ENCODE measurements around the gene SPSB3. TPM values are rescaled to one million over a fixed set of nuclear protein-coding genes. Genes with fewer than 3 reads are reported as not detected.
A peak's percentile ranks its signal among the peaks of the same experiment; 100 is the strongest.

The SPSB3 gene
- total and polyA plus RNA-seq, 4 donors = 25.8 to 55.6 (median 52.4) TPM

DNA sequence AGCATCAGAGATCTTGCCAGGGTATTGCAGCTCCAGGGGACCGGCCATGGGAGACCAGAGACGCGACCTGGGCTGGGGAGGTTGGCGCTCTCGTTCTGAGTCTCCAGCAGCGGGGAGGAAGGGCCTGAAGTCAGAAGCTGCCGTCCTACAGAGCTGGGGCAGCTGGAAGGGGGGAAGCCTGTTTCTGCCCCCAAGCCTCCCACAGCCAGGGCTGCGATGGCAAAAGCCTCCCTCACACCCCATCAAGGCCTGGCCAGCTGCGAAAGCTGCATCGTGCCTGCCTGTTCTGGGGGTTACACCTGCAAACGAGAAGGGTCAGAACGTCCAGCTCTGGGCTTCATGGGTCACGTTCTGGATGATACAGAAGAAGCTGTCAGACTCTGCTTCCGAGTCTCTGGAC, 50.3 kb downstream of the SPSB3 start:
- no peak for DNase-seq (ENCODE audit: low read depth in 4 of 6, low spot score in 6 of 6)
- Histone ChIP-seq H3K9me3 (ENCODE audit: control insufficient read depth, insufficient read depth, low read length) (no peaks in the 10 kb centered on the region), H3K4me1 (ENCODE audit: control insufficient read depth, insufficient read depth, low read length) (peaks cover 4% of the 10 kb centered on the region), H3K36me3 (ENCODE audit: control insufficient read depth, insufficient read depth, low read length) (peaks cover 88% of the 10 kb centered on the region), H3K27ac (ENCODE audit: low read depth, low read length) (no peak overlapping the region), H3K4me3 (ENCODE audit: low read depth, low read length) (no peak overlapping the region), H3K27me3 (ENCODE audit: control insufficient read depth, insufficient read depth, low read length) (no peaks in the 10 kb centered on the region)
- 90% methylated on average over 9 of the region's 14 CpGs for WGBS (ENCODE audit: insufficient coverage)

DNA sequence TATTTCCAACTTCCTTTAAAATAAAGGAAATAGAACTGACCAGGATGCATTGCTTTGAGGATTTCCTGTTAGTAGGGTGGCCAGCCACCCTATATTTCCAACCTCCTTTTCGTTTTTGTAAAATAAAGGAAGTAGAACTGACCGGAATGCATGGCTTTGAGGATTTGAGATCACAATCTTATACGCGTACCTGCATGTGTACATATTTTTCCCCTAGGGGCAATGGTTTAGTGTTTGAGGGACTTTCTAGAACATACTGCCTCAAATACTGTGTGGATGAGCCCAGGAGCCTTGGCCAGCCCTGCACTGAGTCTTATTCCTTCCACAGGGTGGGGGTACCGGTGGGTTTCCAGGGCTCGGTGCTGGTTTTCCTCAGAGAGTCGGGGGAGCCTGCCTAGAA, 50.8 kb downstream of the SPSB3 start:
- H3K4me1 ChIP-seq (ENCODE audit: control insufficient read depth, insufficient read depth, low read length) = peaks cover 4% of the 10 kb centered on the region
- no peaks in the 10 kb centered on the region for H3K9me3 ChIP-seq (ENCODE audit: control insufficient read depth, insufficient read depth, low read length)
- no peaks in the 10 kb centered on the region for H3K27me3 ChIP-seq (ENCODE audit: control insufficient read depth, insufficient read depth, low read length)
- no peak overlapping the region for H3K4me3 ChIP-seq (ENCODE audit: low read depth, low read length)
- WGBS (ENCODE audit: insufficient coverage) = 93% methylated on average over 2 of the region's 7 CpGs
- peaks cover 91% of the 10 kb centered on the region for H3K36me3 ChIP-seq (ENCODE audit: control insufficient read depth, insufficient read depth, low read length)
- no peak overlapping the region for H3K27ac ChIP-seq (ENCODE audit: low read depth, low read length)
- no peak for DNase-seq (ENCODE audit: low read depth in 4 of 6, low spot score in 6 of 6)

DNA sequence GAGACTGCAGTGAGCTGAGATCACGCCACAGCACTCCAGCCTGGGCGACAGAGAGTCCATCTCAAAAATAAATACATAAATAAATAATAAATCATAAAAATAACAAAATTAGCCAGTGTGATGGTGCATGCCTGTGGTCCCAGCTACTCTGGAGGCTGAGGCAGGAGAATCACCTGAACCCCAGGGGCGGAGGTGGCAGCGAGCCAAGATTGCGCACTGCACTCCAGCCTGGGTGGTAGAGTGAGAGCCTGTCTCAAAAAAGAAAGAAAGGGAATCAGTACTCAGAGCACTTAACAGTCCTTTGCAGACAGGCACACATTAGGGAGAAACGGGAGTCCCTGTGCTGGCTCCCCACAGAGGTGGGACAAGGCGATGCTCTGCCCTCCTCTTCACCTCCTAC, 51.3 kb downstream of the SPSB3 start:
- Histone ChIP-seq H3K4me3 (ENCODE audit: low read depth, low read length) (no peak overlapping the region), H3K27me3 (ENCODE audit: control insufficient read depth, insufficient read depth, low read length) (no peaks in the 10 kb centered on the region), H3K9me3 (ENCODE audit: control insufficient read depth, insufficient read depth, low read length) (no peaks in the 10 kb centered on the region), H3K27ac (ENCODE audit: low read depth, low read length) (no peak overlapping the region), H3K4me1 (ENCODE audit: control insufficient read depth, insufficient read depth, low read length) (peaks cover 4% of the 10 kb centered on the region), H3K36me3 (ENCODE audit: control insufficient read depth, insufficient read depth, low read length) (peaks cover 95% of the 10 kb centered on the region)
- 100% methylated on average over 3 of the region's 7 CpGs for WGBS (ENCODE audit: insufficient coverage)
- no peak for DNase-seq (ENCODE audit: low read depth in 4 of 6, low spot score in 6 of 6)

DNA sequence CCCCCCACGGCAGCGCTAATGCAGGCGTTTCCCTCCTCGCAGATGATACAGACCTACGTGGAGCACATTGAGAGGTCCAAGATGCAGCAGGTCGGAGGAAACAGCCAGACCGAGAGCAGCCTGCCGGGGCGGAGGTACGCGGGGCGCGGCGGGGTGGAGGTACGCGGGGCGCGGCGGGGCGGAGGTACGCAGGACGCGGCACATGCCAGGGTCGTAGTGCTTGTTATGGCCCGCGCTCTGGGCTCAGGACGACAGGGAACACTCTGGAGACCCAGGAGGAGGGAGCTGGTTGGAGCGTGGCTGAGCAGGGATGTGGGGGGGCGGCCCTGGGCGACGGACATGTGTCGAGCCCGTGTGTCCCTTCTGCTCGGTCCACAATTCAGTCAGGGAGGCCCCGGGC, 52.9 kb downstream of the SPSB3 start:
- Histone ChIP-seq H3K36me3 (ENCODE audit: control insufficient read depth, insufficient read depth, low read length) (peaks cover 97% of the 10 kb centered on the region), H3K27me3 (ENCODE audit: control insufficient read depth, insufficient read depth, low read length) (no peaks in the 10 kb centered on the region), H3K9me3 (ENCODE audit: control insufficient read depth, insufficient read depth, low read length) (no peaks in the 10 kb centered on the region), H3K4me1 (ENCODE audit: control insufficient read depth, insufficient read depth, low read length) (peaks cover 5% of the 10 kb centered on the region), H3K4me3 (ENCODE audit: low read depth, low read length) (no peak overlapping the region), H3K27ac (ENCODE audit: low read depth, low read length) (no peak overlapping the region)
- WGBS (ENCODE audit: insufficient coverage) = 97% methylated on average over 28 of the region's 35 CpGs
- no peak for DNase-seq (ENCODE audit: low read depth in 4 of 6, low spot score in 6 of 6)

DNA sequence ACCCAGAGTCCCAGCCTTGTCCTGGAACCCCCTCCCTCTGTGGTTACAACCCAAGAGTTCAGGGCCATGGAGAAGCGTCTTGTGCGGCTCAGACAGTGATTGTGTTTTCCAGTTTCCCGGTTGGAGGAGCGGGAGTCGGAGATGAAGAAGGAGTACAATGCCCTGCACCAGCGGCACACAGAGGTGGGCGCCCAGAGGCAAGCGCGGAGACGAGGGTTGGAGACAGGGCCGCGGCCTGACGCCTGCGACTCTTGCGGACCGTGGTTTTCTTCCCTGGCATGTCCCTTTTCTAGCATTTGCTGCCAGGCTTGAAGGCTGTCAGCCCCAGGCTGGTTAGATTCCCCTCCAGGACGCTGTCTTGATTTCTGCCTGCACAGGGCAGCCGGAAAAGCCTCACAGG, 53.3 kb downstream of the SPSB3 start:
- peaks cover 9% of the 10 kb centered on the region for H3K4me1 ChIP-seq (ENCODE audit: control insufficient read depth, insufficient read depth, low read length)
- no peak overlapping the region for H3K4me3 ChIP-seq (ENCODE audit: low read depth, low read length)
- H3K27me3 ChIP-seq (ENCODE audit: control insufficient read depth, insufficient read depth, low read length) = no peaks in the 10 kb centered on the region
- no peak overlapping the region for H3K27ac ChIP-seq (ENCODE audit: low read depth, low read length)
- H3K9me3 ChIP-seq (ENCODE audit: control insufficient read depth, insufficient read depth, low read length) = no peaks in the 10 kb centered on the region
- H3K36me3 ChIP-seq (ENCODE audit: control insufficient read depth, insufficient read depth, low read length) = peaks cover 97% of the 10 kb centered on the region
- DNase-seq (ENCODE audit: low read depth in 4 of 6, low spot score in 6 of 6) = no peak
- WGBS (ENCODE audit: insufficient coverage) = 94% methylated on average over 18 of the region's 18 CpGs

DNA sequence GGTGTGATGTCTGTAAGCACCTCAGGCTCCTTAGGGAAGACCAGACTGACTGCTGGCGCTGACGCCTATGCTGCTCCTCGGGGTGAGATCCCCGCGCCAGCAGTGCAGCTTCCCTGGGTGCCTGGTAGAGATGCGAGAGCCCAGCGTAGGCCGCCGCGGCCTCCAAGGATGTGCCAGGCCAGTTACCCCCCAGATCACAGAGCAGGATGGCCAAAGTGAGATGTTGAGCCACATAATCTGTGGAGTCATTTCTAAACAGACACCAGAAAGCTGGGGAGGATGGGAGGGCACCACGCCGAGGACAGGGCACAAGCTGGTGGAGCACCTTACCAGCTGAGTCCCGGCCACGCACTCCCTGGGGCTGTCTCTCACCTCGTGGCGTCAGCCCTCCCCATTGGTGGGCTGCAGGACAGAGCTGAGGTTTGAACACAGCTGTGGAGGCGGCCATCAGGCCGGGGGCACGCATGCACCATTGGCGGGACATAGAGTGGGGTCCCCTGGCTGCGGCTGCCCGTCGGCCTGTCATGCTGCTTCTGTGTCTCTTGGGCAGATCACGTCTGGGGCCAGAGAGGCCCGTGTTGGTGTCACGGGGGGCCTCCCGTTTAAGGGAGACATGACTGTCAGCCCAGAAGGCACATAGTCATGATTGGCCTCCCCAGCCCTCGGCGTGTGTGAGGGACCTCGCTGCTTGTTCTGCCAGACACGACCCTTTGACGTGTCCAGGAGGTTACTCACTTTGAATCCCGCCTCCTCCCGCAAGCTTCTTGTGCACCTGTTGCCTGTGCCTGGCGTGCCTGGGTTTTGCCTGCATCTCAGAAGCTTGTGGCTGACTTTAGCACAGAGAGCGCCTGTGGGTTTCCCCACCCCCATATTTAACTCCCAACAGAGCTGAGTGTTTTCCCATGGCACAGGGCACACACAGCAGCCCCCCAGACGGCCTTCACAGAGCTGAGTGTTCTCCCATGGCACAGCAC, 54.4 kb downstream of the SPSB3 start:
- H3K27me3 ChIP-seq (ENCODE audit: control insufficient read depth, insufficient read depth, low read length) = no peaks in the 10 kb centered on the region
- WGBS (ENCODE audit: insufficient coverage) = 93% methylated on average over 37 of the region's 37 CpGs
- peaks cover 16% of the 10 kb centered on the region for H3K4me1 ChIP-seq (ENCODE audit: control insufficient read depth, insufficient read depth, low read length)
- H3K36me3 ChIP-seq (ENCODE audit: control insufficient read depth, insufficient read depth, low read length) = peaks cover 87% of the 10 kb centered on the region
- H3K4me3 ChIP-seq (ENCODE audit: low read depth, low read length) = no peak overlapping the region
- DNase-seq (ENCODE audit: low read depth in 4 of 6, low spot score in 6 of 6) = no peak
- no peaks in the 10 kb centered on the region for H3K9me3 ChIP-seq (ENCODE audit: control insufficient read depth, insufficient read depth, low read length)
- H3K27ac ChIP-seq (ENCODE audit: low read depth, low read length) = no peak overlapping the region

Small RNA genes lying within 50 kb of the gene (small RNA-seq; reads per million reads assigned to genes)
- gene MIR3177 (ENCODE audit: low replicate concordance) = 0.24 reads per million, percentile 16 among the genes with 10 or more reads in this experiment

Other genes with a start within 250 kb of the SPSB3 start
- gene TMEM204, start 248.9 kb downstream of the SPSB3 start, total RNA-seq = 10 to 100 TPM in 1 of 2 donors, 1 to 10 TPM in 1; 3.0 to 18.8 TPM
- gene TMEM204, start 248.9 kb downstream of the SPSB3 start, polyA plus RNA-seq (ENCODE audit: insufficient read length in 2 of 2) = 10 to 100 TPM in 1 of 2 donors, 1 to 10 TPM in 1; 8.3 to 10.2 TPM
- gene IFT140, start 170.5 kb downstream of the SPSB3 start, total RNA-seq = 10 to 100 TPM; 21.2 to 37.1 TPM
- 10 to 100 TPM; 32.9 to 41.6 TPM for gene IFT140, start 170.5 kb downstream of the SPSB3 start, polyA plus RNA-seq (ENCODE audit: insufficient read length in 2 of 2)
- gene CRAMP1, start 170.2 kb downstream of the SPSB3 start, total RNA-seq = 10 to 100 TPM in 1 of 2 donors, 1 to 10 TPM in 1; 7.9 to 16.4 TPM
- 10 to 100 TPM; 19.2 to 24.4 TPM for gene CRAMP1, start 170.2 kb downstream of the SPSB3 start, polyA plus RNA-seq (ENCODE audit: insufficient read length in 2 of 2)
- 10 to 100 TPM; 24.4 to 45.8 TPM for gene JPT2, start 104.3 kb downstream of the SPSB3 start, total RNA-seq
- 10 to 100 TPM; 38.5 to 39.7 TPM for gene JPT2, start 104.3 kb downstream of the SPSB3 start, polyA plus RNA-seq (ENCODE audit: insufficient read length in 2 of 2)
- 10 to 100 TPM; 53.3 to 72.6 TPM for gene MAPK8IP3, start 76.4 kb downstream of the SPSB3 start, total RNA-seq
- 100 to 1,000 TPM; 113 to 137 TPM for gene MAPK8IP3, start 76.4 kb downstream of the SPSB3 start, polyA plus RNA-seq (ENCODE audit: insufficient read length in 2 of 2)
- 10 to 100 TPM; 21.6 to 76.7 TPM for gene NME3, start 11.0 kb downstream of the SPSB3 start, total RNA-seq
- 10 to 100 TPM; 83.2 to 86.2 TPM for gene NME3, start 11.0 kb downstream of the SPSB3 start, polyA plus RNA-seq (ENCODE audit: insufficient read length in 2 of 2)
- 10 to 100 TPM in 1 of 2 donors, 1 to 10 TPM in 1; 6.5 to 15.0 TPM for gene EME2, start 9.8 kb downstream of the SPSB3 start, total RNA-seq
- gene EME2, start 9.8 kb downstream of the SPSB3 start, polyA plus RNA-seq (ENCODE audit: insufficient read length in 2 of 2) = 10 to 100 TPM; 17.8 to 20.7 TPM
- 10 to 100 TPM; 22.9 to 76.7 TPM for gene MRPS34, start 9.4 kb downstream of the SPSB3 start, total RNA-seq
- 10 to 100 TPM; 80.8 to 86.5 TPM for gene MRPS34, start 9.4 kb downstream of the SPSB3 start, polyA plus RNA-seq (ENCODE audit: insufficient read length in 2 of 2)
- gene NUBP2, start 389 bp upstream of the SPSB3 start, total RNA-seq = 10 to 100 TPM; 24.7 to 64.4 TPM
- 10 to 100 TPM; 71.1 to 80.4 TPM for gene NUBP2, start 389 bp upstream of the SPSB3 start, polyA plus RNA-seq (ENCODE audit: insufficient read length in 2 of 2)
- gene IGFALS, start 11.1 kb upstream of the SPSB3 start, total RNA-seq = under 1 TPM in 1 of 2 donors, not detected in 1; 0.39 TPM
- 1 to 10 TPM in 1 of 2 donors, under 1 TPM in 1; 0.33 to 1.3 TPM for gene IGFALS, start 11.1 kb upstream of the SPSB3 start, polyA plus RNA-seq (ENCODE audit: insufficient read length in 2 of 2)
- 10 to 100 TPM; 68.6 to 84.1 TPM for gene HAGH, start 44.3 kb upstream of the SPSB3 start, total RNA-seq
- gene HAGH, start 44.3 kb upstream of the SPSB3 start, polyA plus RNA-seq (ENCODE audit: insufficient read length in 2 of 2) = 10 to 100 TPM; 97.6 to 99.3 TPM
- gene FAHD1, start 44.6 kb upstream of the SPSB3 start, total RNA-seq = 10 to 100 TPM; 35.6 to 38.5 TPM
- gene FAHD1, start 44.6 kb upstream of the SPSB3 start, polyA plus RNA-seq (ENCODE audit: insufficient read length in 2 of 2) = 10 to 100 TPM; 29.8 to 39.0 TPM
- 1 to 10 TPM in 1 of 2 donors, under 1 TPM in 1; 0.83 to 2.6 TPM for gene MEIOB, start 89.6 kb upstream of the SPSB3 start, total RNA-seq
- gene MEIOB, start 89.6 kb upstream of the SPSB3 start, polyA plus RNA-seq (ENCODE audit: insufficient read length in 2 of 2) = 1 to 10 TPM; 1.4 to 1.7 TPM
- not detected for gene HS3ST6, start 135.8 kb upstream of the SPSB3 start, total RNA-seq
- gene HS3ST6, start 135.8 kb upstream of the SPSB3 start, polyA plus RNA-seq (ENCODE audit: insufficient read length in 2 of 2) = not detected
- 10 to 100 TPM; 10.0 to 10.3 TPM for gene MSRB1, start 160.6 kb upstream of the SPSB3 start, total RNA-seq
- gene MSRB1, start 160.6 kb upstream of the SPSB3 start, polyA plus RNA-seq (ENCODE audit: insufficient read length in 2 of 2) = 10 to 100 TPM; 24.5 to 25.8 TPM
- gene RPL3L, start 172.1 kb upstream of the SPSB3 start, total RNA-seq = under 1 TPM in 1 of 2 donors, not detected in 1; 0.06 TPM
- under 1 TPM in 1 of 2 donors, not detected in 1; 0.32 TPM for gene RPL3L, start 172.1 kb upstream of the SPSB3 start, polyA plus RNA-seq (ENCODE audit: insufficient read length in 2 of 2)
- 100 to 1,000 TPM in 1 of 2 donors, 10 to 100 TPM in 1; 78.7 to 146 TPM for gene NDUFB10, start 177.0 kb upstream of the SPSB3 start, total RNA-seq
- 100 to 1,000 TPM; 170 to 178 TPM for gene NDUFB10, start 177.0 kb upstream of the SPSB3 start, polyA plus RNA-seq (ENCODE audit: insufficient read length in 2 of 2)
- 1,000 to 10,000 TPM in 1 of 2 donors, 100 to 1,000 TPM in 1; 682 to 1,440 TPM for gene RPS2, start 182.3 kb upstream of the SPSB3 start, total RNA-seq
- 1,000 to 10,000 TPM; 1,742 to 1,957 TPM for gene RPS2, start 182.3 kb upstream of the SPSB3 start, polyA plus RNA-seq (ENCODE audit: insufficient read length in 2 of 2)
- gene RNF151, start 184.3 kb upstream of the SPSB3 start, total RNA-seq = not detected
- gene RNF151, start 184.3 kb upstream of the SPSB3 start, polyA plus RNA-seq (ENCODE audit: insufficient read length in 2 of 2) = not detected
- 10 to 100 TPM; 12.9 to 31.4 TPM for gene TBL3, start 189.5 kb upstream of the SPSB3 start, total RNA-seq
- gene TBL3, start 189.5 kb upstream of the SPSB3 start, polyA plus RNA-seq (ENCODE audit: insufficient read length in 2 of 2) = 10 to 100 TPM; 32.1 to 39.0 TPM
- gene NOXO1, start 198.9 kb upstream of the SPSB3 start, total RNA-seq = under 1 TPM; 0.40 to 0.72 TPM
- 1 to 10 TPM; 1.6 to 1.7 TPM for gene NOXO1, start 198.9 kb upstream of the SPSB3 start, polyA plus RNA-seq (ENCODE audit: insufficient read length in 2 of 2)
- gene GFER, start 201.6 kb upstream of the SPSB3 start, total RNA-seq = 10 to 100 TPM in 1 of 2 donors, 1 to 10 TPM in 1; 7.2 to 24.3 TPM
- 10 to 100 TPM; 34.0 to 36.1 TPM for gene GFER, start 201.6 kb upstream of the SPSB3 start, polyA plus RNA-seq (ENCODE audit: insufficient read length in 2 of 2)
- 10 to 100 TPM; 20.1 to 71.0 TPM for gene SYNGR3, start 207.4 kb upstream of the SPSB3 start, total RNA-seq
- gene SYNGR3, start 207.4 kb upstream of the SPSB3 start, polyA plus RNA-seq (ENCODE audit: insufficient read length in 2 of 2) = 100 to 1,000 TPM; 109 to 111 TPM
- gene ZNF598, start 227.2 kb upstream of the SPSB3 start, total RNA-seq = 1 to 10 TPM; 5.4 to 8.2 TPM
- gene ZNF598, start 227.2 kb upstream of the SPSB3 start, polyA plus RNA-seq (ENCODE audit: insufficient read length in 2 of 2) = 10 to 100 TPM; 28.8 to 31.7 TPM
- 1 to 10 TPM in 1 of 2 donors, under 1 TPM in 1; 0.20 to 2.3 TPM for gene NPW, start 237.2 kb upstream of the SPSB3 start, total RNA-seq
- gene NPW, start 237.2 kb upstream of the SPSB3 start, polyA plus RNA-seq (ENCODE audit: insufficient read length in 2 of 2) = 1 to 10 TPM in 1 of 2 donors, under 1 TPM in 1; 0.49 to 4.9 TPM
- gene NHERF2, start 244.3 kb upstream of the SPSB3 start, total RNA-seq = 10 to 100 TPM; 25.6 to 52.0 TPM
- 10 to 100 TPM; 83.5 to 95.7 TPM for gene NHERF2, start 244.3 kb upstream of the SPSB3 start, polyA plus RNA-seq (ENCODE audit: insufficient read length in 2 of 2)